Stimulated activated CD4-positive, alpha-beta T cell treated with anti-CD3 and anti-CD28 coated beads, Interleukin-1b, Interleukin-23, amount 100 ng/mL, for 24 hours (primary cell): Measurements from ENCODE around the gene STK16.
A peak's percentile ranks its signal among the peaks of the same experiment; 100 is the strongest.

Experiments used
- DNase-seq, 4 experiments: peaks; one replicate each; pipeline ENCODE4 v3.0.0-alpha.2; 2020; ENCODE audit warnings: low read depth in 4 of 4, low spot score in 1 of 4

The STK16 gene

DNA sequence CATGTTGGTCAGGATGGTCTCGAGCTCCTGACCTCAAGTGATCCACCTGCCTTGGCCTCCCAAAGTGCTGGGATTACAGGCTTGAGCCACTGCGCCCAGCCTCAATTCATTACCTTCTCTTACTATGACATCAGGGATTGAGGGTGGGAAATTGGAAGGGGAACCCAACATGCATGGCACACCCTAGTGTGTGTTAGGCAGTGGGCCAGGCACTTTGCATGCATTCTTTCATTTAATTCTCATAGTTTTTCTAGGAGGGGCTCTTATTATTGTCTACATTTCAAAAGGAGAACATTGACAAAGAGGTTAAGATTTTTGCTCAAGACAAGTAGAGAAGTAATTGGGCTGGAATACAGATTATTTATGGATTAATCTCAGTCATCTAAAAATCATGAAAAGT is 23.0 kb downstream of the STK16 start:
- DNase-seq = no peak

DNA sequence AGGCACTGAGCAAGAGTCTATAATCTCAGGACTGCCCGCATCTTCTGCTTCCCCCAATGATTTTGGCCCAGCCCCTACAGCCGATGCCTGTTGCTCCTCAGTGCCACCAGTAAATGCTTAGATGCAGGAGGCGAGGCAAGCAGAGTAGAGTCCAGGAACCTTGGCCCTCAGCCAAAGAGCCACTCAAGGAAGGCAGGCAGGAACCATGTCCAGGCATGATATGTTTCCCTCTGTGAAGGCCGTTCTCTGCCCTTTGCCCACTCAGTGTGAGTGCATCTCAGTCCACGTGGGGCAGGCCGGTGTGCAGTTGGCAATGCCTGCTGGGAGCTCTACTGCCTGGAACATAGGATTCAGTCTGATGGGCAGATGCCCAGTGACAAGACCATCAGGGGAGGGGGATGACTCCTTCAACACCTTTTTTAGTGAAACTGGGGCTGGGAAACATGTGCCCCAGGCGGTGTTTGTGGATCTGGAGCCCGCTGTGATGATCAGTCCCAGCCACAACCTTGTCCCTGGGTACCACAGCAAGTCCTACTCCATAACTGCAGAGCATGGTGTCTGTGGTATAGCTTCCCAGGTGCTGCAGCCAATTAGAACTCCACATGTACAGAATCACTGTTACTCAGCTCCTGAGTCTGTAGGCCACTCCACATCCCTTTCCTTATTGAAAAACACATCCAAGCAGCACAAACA is 24.2 kb downstream of the STK16 start:
- no peak for DNase-seq

DNA sequence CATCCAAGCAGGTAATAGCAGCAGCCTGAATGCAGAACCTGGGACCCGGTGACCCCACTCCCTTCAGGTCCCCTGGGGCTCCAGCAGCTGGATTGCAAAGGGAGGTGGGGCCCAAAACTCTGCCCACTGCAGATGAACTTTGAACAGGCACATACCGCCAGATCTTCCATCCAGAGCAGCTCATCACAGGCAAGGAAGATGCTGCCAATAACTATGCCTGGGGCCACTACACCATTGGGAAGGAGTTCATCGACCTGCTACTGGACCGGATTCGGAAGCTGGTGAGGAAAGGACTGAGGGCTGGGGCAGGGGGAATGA is 24.7 kb downstream of the STK16 start:
- DNase-seq = no peak

DNA sequence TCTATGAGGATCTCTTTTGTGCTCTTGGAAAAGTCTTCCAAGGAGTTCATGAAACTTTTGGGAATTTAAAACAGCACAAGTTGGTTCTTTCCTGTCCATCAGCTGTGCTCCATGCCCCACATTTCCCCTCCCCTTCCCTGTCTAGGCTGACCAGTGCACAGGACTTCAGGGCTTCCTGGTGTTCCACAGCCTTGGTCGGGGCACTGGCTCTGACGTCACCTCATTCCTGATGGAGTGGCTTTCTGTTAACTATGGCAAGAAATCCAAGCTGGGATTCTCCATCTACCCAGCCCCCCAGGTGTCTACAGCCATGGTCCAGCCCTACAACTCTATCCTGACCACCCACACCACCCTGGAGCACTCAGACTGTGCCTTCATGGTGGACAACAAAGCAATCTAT is 25.7 kb downstream of the STK16 start:
- DNase-seq = no peak

DNA sequence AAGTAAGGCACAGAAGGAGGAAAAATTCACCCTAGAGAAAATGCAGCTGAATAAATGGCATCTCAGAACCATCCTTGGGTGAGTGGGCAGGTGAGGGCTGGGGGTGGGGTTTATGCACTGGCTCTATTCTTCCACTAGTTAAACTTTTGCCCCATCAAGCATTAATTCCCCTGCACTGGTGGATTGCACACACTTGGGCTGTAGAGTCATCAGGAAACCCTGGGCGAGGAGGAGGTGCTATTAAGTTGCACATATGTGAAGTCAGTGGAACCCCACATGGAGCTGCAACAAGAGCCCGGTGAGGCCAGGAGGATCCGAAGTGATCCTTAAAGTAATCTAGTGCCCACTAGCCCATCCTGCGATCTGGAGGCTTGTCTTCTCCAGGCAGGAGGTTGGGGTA is 27.1 kb downstream of the STK16 start:
- no peak for DNase-seq

DNA sequence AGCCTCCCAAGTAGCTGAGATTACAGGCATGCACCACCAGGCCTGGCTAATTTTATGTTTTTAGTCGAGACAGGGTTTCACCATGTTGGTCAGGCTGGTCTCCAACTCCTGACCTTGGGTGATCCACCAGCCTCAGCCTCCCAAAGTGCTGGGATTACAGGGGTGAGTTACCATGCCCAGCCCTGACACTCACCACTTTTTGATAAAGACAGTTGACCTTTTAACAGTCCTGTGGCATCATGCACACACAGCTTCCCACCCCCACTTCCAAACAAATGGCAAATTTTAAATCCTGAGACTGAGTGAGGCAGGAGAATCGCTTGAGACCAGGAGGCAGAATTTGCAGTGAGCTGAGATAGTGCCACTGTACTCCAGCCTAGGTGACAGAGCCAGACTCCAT is 27.7 kb downstream of the STK16 start:
- DNase-seq = no peak

DNA sequence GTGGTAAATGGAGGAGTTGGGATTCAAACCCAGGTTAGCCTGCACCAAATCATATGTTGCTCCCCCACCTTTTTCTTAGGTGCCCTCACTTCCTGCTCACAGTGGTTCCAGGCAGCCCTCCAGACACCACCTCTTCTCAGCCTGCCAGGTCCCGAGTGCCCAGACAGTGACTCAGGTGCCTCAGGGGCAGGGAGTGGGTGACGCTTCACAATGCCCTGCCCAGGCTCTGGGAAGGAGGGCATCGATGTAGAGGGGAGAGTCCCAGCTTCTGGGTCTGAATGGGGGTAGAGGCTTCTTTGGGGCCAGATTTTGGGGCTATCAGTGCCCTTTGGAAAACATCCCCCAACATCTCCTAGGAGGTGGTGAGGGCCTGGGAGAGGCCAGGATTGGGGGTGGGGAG is 28.7 kb downstream of the STK16 start:
- DNase-seq = no peak

DNA sequence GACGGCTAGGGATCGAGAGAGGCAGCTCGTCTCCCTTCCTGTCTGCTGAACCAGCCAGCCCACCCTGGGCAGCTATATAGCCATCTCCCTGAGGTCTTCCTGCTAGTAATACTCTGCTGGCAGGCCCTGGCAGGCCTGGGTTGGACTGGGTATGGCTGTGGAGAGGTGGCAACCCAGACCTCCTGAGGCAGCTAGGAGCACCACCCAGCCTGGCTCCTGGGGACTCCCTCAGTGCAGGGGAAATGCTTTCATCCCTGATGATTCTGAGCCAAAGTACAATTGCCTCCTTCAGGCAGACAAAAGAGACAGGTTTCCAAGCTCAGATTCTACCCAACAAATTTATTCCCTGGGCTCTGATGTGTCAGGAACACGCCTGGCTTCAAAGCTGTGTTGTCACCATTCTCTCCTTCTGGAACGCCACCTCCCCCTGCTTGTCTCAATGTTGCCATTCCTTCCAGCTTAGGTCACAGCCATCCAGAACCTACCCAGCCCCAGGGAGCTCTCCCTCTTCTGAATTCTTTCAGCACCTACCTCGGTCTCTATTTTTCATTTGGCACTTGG is 29.2 kb downstream of the STK16 start:
- DNase-seq = no peak

DNA sequence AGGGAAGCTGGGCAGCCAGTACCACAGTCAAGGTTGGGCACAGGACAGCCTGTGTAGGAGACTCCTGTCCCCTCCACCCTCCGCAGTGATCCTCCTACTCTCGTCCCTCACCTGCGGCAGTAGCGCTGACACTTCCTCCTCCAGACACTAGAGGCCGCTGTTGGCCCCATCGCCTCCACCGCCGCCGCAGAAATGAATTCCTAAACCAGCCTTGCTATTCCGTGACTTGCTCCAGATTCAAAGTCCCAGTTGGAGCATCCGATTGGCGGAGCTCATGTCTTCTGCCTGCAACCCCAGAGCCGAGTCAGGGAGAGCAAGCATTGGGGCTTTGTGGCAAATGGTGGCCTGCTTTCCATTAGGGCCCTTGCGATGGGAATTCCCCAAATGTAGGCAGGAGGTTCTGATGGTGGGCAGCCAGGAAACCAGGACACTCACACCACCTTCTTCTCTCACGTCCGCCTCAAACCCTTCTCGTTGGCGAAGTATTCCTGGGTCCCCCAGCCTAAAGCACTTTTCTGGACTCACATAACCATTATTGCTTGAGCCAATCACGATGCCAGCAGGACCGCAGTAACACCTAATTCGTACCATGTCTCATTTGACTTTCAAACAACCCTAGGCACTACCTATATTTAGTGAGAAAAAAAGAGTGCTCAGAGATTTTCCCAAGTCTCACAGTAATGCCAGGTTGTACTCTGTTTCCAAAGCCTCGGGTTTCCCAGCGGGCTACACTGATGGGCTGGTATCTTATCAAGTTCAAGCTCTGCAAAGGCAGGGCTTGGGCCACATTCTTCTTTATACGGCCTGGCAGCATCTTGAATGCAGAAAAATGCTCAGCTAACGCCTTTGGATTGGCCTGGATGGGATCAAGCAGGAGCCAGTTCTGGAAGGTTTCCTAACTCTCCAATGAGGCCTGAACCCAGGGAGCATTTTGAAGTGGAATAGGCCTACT is 32.7 kb downstream of the STK16 start:
- peak in 3 of 4 experiments; percentile 62 to 65 (median 64) for DNase-seq

DNA sequence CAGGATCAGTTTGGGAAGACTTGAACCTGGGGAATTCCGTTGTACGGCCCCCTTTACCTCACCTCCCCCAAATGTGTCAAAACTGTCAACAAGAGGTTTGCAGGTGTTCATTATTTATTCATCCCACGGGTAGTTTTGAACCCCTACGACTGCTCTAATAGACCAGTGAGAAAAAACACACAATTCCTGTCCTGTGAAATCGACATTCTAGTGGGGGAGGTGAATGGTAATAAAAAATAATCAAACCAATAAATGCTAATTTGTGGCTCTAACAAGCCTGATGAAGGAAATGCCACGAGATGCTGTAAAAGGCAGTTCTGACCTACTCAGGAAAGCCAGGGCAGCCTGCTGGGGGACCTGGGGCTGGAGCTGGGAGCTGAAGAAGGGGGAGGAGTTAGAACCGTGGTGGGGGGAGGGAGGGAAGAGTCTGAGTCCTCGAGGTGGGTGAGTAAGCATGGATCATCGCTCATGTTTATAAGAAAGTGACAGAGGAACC is 33.4 kb downstream of the STK16 start:
- DNase-seq = no peak

DNA sequence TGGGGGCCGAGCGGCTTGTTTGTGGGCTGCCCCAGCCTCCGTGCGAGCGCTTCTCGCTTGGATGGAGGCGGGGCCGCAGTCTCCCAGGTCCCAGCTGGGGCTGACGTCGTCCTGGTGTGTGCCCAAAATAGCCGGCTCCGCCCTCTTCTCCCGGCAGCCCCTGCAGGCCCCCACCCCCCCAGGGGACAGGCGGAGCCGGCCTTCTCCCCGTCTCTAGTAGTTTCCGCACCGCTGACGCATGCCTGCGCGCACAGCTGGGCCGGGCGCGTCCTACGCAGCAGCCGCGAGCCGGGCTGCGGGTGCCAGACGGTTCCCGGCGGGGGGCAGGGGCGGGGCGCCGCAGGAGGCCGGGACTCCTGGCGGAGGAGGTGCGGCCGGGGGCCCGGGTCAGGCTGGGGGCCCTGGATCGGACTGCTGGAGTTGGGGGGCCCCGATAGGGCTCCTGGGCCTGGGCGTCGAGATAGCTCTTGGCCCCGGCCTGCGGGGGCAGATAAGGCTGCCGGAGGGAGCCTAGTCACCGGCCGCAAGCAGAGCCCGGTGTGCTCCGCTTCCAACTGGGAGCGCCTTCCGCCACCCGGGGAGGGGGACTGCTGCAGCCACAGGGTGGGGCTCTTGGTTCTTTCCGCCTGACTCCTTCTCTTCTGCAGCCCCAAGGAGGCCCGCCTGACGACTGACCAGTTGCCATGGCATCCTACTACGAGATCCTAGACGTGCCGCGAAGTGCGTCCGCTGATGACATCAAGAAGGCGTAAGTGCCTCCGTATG is 34.1 kb downstream of the STK16 start, which contains the start of gene DNAJB2:
Gene DNAJB2, plus strand, starts transcription at position 216 of the 765 bp plus-strand sequence. Its CDS starts 468 bp downstream, at position 684.
- DNase-seq = peak; percentile 93 to 99 (median 97)

DNA sequence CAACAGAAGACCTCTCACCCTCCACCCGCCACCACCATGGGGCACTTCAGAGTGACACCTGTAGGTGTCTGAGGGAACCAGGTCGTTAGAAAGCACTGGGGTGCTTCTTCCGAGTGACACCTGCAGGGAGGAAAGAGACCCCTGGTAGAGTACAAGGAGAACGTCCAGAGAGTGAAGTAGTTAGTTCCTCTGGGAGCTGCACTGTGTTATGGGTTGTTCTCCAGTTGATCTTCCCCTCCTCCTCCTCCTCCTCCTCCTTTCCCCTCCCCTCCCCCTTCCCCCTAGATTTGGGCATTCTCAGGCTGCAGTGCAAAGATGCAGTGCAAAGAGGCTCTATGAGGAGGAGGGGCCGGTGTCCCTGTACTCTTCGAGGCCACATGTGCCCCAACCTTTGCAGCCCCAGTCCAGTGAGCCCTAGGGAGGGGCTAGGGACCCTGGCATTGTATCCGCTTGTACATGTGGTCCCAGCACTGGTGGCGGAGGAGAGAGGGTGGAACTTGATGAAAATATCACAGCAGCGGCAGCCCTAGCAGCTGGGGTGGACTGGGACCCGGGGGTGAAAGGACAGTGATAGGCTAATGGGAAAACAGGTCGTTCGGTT is 34.7 kb downstream of the STK16 start:
- no peak for DNase-seq

DNA sequence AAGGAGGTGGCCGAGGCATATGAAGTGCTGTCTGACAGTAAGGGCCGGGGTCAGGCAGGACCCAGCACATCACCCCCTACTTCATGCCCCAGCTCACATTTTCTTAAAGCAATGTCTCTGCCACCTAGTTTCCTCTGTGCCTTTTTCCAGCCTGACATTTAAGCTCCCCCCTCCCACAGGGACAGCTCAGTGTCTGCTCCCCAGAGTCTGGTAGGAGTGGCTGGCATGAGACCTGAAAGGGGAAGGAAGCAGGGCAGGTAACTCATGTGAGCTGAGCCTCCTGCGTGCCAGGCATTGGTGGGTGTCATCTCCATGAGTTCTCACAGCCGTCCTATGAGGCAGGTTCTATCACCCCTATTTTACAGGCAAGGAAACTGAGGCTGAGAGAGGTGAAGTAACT is 35.4 kb downstream of the STK16 start:
- DNase-seq = no peak

DNA sequence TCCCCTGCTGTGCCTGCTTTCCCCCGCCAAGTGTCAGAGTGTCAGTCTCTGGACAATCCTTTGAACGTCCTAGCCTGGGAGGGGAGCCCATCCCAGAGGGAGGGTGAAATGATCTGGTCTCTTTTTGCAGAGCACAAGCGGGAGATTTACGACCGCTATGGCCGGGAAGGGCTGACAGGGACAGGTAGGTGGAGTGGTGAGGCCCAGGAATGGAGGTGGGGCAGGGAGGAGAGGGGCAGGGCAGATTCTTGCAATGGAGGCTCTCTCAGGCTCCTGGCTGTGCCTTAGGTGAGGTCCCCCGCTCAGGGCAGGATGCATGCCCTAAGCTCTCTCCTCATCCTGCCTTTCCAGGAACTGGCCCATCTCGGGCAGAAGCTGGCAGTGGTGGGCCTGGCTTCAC is 36.3 kb downstream of the STK16 start:
- DNase-seq = no peak

DNA sequence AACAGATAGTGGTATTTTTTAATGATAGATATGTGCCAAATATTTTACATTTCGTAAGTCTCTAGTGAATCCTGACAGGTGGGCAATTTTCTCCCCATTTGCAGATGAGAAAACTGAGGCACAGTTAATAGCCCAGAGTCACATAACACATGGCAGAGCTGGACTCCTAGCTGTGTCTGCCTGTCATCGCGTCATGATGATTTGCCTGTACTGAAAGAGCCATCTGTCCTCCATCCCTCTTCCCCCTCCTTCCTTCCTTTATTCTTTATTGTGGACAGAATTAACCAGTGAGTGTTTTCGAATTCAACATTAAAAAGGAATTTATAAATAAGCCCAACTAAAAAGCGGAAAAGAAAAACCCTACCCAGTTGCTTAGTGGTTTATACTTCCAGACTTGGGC is 37.1 kb downstream of the STK16 start:
- DNase-seq = no peak

DNA sequence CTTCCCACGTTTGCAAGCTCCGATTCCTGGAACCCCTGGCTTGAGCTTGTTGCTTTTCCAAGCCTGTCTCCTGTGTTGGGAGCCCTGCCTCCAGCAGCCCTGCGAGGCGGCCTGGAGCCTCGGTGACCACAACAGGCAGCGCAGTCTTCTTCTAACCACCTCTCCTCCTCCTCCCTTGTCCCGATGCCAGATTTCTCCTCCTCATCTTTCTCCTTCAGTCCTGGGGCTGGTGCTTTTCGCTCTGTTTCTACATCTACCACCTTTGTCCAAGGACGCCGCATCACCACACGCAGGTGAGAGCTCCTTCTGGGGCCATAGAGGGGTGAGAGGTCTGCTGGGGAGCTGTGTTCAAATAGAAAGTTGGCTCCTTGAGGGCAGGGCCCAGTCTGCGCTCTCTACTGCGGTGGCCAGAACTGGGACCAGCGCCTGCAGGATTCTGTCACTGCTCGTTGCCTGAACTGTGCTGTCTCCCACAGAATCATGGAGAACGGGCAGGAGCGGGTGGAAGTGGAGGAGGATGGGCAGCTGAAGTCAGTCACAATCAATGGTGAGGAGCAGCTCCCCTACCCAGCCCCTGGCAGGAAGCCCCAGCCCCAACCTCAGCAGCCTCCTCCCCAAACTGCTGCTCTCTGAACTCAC is 37.8 kb downstream of the STK16 start:
- DNase-seq = no peak

DNA sequence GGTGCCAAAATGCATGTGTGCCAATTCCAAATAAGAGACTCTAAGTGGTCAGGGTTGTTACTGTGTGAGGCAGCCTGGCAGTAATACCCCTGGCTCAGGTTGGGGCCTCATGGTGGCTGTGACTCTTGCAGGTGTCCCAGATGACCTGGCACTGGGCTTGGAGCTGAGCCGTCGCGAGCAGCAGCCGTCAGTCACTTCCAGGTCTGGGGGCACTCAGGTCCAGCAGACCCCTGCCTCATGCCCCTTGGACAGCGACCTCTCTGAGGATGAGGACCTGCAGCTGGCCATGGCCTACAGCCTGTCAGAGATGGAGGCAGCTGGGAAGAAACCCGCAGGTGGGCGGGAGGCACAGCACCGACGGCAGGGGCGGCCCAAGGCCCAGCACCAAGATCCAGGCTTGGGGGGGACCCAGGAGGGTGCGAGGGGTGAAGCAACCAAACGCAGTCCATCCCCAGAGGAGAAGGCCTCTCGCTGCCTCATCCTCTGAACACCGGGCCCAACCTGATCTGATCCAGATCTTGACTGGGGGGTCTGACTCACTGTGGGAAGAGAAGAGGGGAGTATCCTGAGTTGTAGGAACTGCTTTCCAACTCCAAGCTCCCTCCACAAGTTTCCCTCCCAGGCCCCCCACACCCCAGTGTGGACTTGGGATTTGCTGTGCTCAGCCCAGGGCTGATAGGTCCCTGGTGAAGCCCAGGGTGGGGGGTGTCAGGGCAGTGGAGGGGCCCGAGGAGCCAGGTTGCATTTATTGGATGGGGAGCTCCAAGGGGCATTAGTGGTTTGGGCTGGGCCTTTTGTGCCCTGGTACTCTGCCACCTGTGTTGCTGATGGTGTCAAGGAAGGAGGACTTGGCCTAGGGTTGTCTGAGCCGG is 39.5 kb downstream of the STK16 start:
- no peak for DNase-seq

DNA sequence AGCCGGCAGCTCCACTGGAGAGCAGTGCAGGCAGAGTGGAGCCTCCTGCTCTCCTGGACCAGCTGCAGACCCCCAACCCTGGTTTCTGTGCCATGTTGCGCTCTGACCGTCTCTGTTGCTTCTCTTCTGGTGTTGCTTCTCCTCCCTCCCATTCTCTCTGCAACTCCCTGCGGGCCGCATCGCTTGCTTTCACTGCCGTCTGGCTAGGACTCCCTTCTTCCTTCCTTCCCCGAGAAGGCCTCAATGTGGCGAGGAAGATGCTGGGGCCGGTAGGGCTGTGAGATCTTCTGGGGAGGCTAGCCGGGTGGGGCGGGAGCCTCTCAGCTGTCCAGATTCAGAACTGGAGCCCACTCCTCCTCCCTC is 40.1 kb downstream of the STK16 start:
- DNase-seq = no peak

DNA sequence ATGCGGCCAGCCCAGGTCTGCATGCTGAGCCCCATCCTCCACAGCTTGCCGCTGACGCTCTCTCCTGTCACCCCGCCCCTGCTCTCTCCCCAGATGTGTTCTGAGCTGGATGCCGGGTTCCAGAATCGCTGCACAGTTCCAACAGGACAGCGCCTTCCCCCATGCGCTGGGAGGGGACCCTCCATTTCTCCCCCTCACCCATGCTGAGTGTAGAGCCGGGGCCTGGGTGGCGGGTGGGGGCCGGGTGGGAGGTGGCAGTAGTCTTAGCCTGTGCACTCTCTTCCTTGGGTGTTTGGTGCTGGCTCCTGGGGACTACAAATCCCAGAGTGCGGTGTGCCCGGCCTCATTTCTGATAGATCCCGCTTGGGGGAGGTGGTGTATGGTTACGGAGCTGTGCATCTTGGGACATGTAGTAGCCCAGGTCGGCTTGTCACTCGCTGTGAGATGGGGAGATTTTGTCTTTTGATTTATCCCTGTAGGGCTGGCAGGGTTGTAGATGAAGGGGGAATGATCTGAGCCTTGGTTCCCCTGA is 40.7 kb downstream of the STK16 start:
- DNase-seq = no peak
